Subcutaneous abdominal adipose tissue (tissue), 5 donors: ENCODE results near the gene RDX.
A peak's percentile ranks its signal among the peaks of the same experiment; 100 is the strongest.
"Not testable (repeated sequence)": the region's sequence is repeated elsewhere in the genome, so short reads cannot be mapped to it uniquely, and the experiment has no call there.

Source experiments
- H3K27ac ChIP-seq: one replicate; pipeline ENCODE4 v1.7.0; 2013; ENCODE audit warnings: low read depth, mild to moderate bottlenecking, inconsistent platforms, low read length, moderate library complexity
- H3K27me3 ChIP-seq, 5 donors: one replicate each; pipeline ENCODE4 v1.7.0; 2013; ENCODE audit warnings: low read length in 5 of 5, inconsistent platforms in 1 of 5; ENCODE audit not compliant: control insufficient read depth in 5 of 5, insufficient read depth in 4 of 5
- H3K36me3 ChIP-seq, 5 donors: one replicate each; pipeline ENCODE4 v1.7.0; 2013; ENCODE audit warnings: low read length in 5 of 5; ENCODE audit not compliant: control insufficient read depth in 5 of 5, insufficient read depth in 5 of 5
- H3K4me1 ChIP-seq, 5 donors: one replicate each; pipeline ENCODE4 v1.7.0; 2013; ENCODE audit warnings: low read length in 5 of 5, mild to moderate bottlenecking in 3 of 5, moderate library complexity in 1 of 5; ENCODE audit not compliant: control insufficient read depth in 5 of 5, insufficient read depth in 5 of 5
- H3K4me3 ChIP-seq, 5 donors: one replicate each; pipeline ENCODE4 v1.7.0; 2013; ENCODE audit warnings: low read length in 5 of 5, low read depth in 1 of 5
- H3K9ac ChIP-seq, 5 donors: one replicate each; pipeline ENCODE4 v1.7.0; 2013; ENCODE audit warnings: low read length in 5 of 5, mild to moderate bottlenecking in 4 of 5, moderate library complexity in 3 of 5
- H3K9me3 ChIP-seq, 5 donors: one replicate each; pipeline ENCODE4 v1.7.0; 2013; ENCODE audit warnings: low read length in 5 of 5; ENCODE audit not compliant: control insufficient read depth in 5 of 5
- donor health status: healthy.
- donor health status: healthy.
- donor health status: healthy.
- donor health status: healthy.
- donor health status: healthy.

RDX gene

DNA sequence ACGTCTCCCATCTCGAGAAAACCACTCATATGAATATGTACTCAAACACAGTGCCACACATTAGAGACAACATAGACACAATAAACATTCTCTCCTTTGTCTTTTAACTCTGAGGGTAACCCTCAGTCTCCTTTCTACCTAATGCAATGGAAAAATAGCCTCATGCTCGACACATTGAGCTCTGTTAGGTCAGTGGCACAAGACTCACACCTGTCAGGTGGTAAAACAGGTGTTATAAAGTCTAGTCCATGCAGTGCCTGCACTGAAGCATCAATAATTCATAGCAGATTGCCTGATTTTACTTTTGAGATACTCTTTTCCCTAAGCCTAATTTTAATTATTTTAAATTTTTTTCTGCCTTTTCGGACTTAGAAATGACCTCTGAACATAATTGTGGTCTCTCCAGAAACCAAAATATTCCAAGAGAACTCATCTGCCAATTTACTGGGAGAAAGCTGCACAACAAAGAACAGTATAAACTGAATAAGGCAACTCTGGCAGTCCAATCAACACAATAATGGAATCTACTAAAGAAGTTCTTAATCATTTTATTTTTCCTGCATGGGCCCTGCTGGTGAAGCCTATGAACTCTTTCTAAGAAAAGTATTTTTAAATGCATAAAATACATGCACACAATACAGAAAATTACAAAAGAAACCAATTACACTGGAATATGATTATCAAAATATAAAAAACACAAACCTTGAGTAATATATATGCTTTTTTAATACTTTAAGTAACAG, 9.9 kb downstream of the RDX start:
- no peak overlapping the region for H3K4me3 ChIP-seq
- peaks cover 0 to 3% (median 0%) of the 10 kb centered on the region in 5 donors for H3K36me3 ChIP-seq
- peak overlapping the region in 1 of 5 donors; percentile 18 for H3K9ac ChIP-seq
- no peaks in the 10 kb centered on the region for H3K27me3 ChIP-seq
- peaks cover 4 to 23% (median 18%) of the 10 kb centered on the region in 5 donors for H3K4me1 ChIP-seq
- no peak overlapping the region for H3K27ac ChIP-seq
- no peaks in the 10 kb centered on the region for H3K9me3 ChIP-seq

DNA sequence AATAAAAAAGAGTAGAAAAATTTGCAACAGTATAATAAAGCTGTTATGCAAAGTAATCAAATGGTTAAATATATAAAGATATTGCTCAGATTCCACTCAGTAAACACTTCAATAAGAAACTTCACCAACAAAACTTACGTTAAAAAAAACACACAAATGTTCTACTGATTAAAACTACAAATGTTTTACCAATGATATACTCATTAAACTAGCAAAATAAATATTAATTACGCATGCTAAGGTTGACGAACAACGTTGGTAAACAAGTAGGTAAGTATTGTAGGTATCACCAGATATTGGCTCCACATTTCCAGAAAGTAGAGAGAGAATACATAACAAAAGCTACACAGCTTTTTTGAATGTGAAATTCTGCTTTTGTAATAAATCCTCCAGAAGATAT, 12.6 kb downstream of the RDX start:
- peaks cover 0 to 5% (median 2%) of the 10 kb centered on the region in 5 donors for H3K36me3 ChIP-seq
- no peak overlapping the region for H3K27ac ChIP-seq
- no peak overlapping the region for H3K4me3 ChIP-seq
- H3K9me3 ChIP-seq: no peaks in the 10 kb centered on the region
- no peaks in the 10 kb centered on the region for H3K27me3 ChIP-seq
- peaks cover 4 to 23% (median 18%) of the 10 kb centered on the region in 5 donors for H3K4me1 ChIP-seq
- H3K9ac ChIP-seq: no peak overlapping the region

DNA sequence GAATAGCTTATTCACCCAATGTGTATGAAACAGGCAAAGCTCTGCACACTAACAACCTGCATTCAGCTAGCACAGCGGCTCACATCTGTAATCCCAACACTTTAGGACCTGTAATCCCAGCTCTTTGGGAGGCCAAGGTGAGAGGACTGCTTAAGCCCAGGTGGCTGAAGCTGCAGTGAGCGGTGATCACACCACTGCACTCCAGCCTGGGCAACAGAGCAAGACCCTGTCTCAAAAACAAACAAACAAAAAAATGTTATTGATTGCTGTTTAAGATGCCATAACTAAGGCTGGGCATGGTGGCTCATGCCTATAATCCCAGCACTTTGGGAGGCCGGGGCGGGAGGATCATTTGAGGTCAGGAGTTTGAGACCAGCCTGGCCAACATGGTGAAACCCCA, 15.8 kb downstream of the RDX start:
- H3K36me3 ChIP-seq: peaks cover 0 to 11% (median 6%) of the 10 kb centered on the region in 5 donors
- not testable (repeated sequence) for H3K27me3 ChIP-seq, H3K27ac ChIP-seq, H3K4me1 ChIP-seq, H3K9me3 ChIP-seq, H3K4me3 ChIP-seq, H3K9ac ChIP-seq

DNA sequence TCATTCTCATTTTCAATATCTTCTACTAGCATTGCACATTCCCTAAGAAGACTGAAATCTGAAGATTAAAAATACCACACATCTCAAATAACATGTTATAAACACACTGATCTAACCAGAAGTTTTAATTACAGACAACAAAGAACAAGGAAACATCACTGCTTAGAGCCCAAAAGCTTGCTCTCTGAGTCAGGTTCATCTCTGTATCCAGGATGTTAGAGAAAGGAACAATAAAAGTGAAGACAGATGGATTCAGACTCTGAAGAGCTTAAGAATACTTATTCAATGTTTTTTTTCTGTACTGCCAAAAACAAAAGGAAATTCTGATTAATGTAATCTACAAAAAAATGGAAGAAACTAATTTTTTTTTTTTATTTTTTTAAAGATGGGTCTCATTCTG, 16.5 kb downstream of the RDX start:
- Histone ChIP-seq H3K9me3 (no peaks in the 10 kb centered on the region), H3K36me3 (peaks cover 3 to 11% (median 6%) of the 10 kb centered on the region in 5 donors), H3K4me1 (peaks cover 0 to 4% (median 0%) of the 10 kb centered on the region in 5 donors), H3K9ac (no peak overlapping the region), H3K4me3 (no peak overlapping the region), H3K27ac (no peak overlapping the region), H3K27me3 (no peaks in the 10 kb centered on the region)

DNA sequence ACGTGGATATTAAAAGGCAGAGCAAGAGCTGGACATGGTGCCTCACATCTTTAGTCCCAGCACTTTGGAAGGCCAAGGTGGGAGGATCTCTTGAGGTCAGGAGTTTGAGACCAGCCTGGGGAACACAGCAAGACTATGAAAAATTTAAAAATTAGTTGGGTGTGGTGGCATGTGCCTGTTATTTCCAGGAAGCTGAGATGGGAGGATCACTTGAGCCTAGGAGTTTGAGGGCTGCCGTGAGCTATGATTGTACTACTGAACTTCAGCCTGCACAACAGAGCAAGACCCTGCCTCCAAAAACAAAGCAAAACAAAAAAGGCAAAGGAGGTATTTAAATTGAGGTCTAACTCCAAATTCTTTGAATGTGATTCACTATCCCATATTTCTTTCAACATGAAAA, 23.5 kb downstream of the RDX start:
- Histone ChIP-seq H3K4me3 (no peak overlapping the region), H3K27ac (no peak overlapping the region), H3K27me3 (no peaks in the 10 kb centered on the region), H3K9ac (no peak overlapping the region), H3K4me1 (no peaks in the 10 kb centered on the region), H3K36me3 (peaks cover 12 to 29% (median 25%) of the 10 kb centered on the region in 5 donors), H3K9me3 (no peaks in the 10 kb centered on the region)

DNA sequence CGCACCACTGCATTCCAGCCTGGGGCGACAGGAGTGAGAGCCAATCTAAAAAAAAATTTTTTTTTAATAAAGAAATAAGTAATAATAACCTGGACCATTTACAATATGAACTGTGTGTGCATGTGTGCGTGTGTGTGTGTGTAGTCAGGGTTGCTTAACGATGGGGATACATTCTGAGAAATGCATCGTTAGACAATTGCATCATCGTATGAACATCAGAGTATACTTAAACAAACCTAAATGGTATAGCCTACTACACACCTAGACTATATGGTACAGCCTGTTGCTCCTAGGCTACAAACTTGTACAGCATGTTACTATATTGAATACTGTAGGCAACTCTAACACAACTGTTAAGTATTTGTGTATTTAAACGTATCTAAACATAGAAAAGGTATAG, 26.4 kb downstream of the RDX start:
- H3K9me3 ChIP-seq: no peaks in the 10 kb centered on the region
- no peak overlapping the region for H3K4me3 ChIP-seq
- no peaks in the 10 kb centered on the region for H3K27me3 ChIP-seq
- H3K9ac ChIP-seq: no peak overlapping the region
- no peaks in the 10 kb centered on the region for H3K4me1 ChIP-seq
- H3K36me3 ChIP-seq: peaks cover 12 to 28% (median 21%) of the 10 kb centered on the region in 5 donors
- no peak overlapping the region for H3K27ac ChIP-seq

DNA sequence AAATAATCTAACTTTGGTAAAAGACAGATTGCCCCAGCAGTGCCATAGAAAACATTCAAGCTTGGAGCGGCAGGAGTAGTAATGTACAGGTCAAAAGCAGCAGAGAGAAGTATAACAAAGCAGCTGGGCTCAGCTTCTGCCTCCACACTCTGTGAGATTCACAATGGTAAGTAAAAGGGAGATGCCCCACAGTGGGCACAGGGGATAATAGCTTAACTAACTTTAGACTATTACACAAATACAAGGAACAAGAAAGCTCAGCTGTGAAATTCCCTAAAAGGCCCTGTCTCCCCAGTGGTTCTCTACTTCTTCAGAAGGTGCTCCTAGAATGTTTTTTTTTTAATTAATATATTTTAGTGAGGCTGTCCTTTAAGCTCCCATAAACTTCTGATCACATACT, 28.0 kb downstream of the RDX start:
- H3K4me1 ChIP-seq: no peaks in the 10 kb centered on the region
- H3K36me3 ChIP-seq: peaks cover 15 to 32% (median 22%) of the 10 kb centered on the region in 5 donors

DNA sequence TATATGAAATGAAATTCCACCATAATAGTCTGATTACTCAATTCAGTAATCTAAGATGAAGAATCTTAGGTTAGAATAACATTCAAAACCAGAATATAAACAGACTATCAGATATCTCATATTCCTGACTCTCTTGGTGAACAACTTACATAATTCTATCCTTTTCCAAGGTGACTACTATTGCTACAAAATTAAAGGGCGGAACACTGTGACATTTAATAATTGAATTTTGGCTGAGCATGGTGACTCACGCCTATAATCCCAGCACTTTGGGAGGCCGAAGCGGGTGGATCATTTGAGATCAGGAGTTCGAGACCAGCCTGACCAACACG, 34.4 kb downstream of the RDX start:
- no peaks in the 10 kb centered on the region for H3K9me3 ChIP-seq
- no peaks in the 10 kb centered on the region for H3K27me3 ChIP-seq
- H3K36me3 ChIP-seq: peaks cover 21 to 34% (median 24%) of the 10 kb centered on the region in 5 donors
- H3K27ac ChIP-seq: no peak overlapping the region
- no peak overlapping the region for H3K9ac ChIP-seq
- no peaks in the 10 kb centered on the region for H3K4me1 ChIP-seq
- no peak overlapping the region for H3K4me3 ChIP-seq

More for the DNA sequence above, 28.0 kb downstream of the RDX start:
- Histone ChIP-seq H3K9ac (no peak overlapping the region), H3K4me3 (no peak overlapping the region), H3K27me3 (no peaks in the 10 kb centered on the region), H3K9me3 (no peaks in the 10 kb centered on the region), H3K27ac (no peak overlapping the region)

DNA sequence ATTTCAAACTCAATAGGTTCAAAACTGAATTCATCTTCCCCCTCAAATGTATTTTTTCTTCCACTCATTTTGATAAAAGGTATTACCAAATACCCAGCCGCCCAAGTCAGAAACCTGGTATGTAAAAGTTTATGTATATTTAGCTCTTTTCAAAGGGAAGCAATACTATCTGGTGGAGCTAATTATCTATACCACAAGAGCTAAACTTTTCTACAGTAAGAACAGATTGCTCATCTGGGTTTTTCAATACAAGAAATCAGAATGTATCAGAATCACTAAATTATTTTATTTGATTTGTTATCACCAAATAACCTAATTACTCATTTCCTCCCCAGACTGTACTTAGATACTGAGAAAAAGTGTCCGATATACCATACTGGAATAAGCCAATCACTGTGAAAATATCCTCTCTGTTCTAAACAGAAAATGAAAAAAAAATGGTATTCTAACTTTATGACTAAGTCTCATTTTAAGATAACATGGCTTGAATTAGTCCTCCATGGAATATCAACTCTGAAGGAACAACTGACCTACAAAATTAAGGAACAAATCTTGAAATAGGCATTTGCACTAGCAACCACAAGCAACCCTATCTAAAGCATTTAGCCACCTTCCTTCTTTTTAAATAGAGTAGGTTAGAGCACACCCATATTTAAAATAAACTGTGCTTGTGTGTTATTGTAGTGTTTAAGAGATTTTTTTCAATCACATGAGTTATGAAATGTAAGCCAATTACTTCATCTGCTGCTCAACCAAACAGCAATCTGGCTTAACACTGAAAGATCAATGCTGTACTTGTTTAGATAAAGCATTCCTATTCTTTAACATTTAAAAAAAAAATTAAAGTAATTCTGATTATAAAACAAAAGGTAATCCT, 35.0 kb downstream of the RDX start:
- H3K27me3 ChIP-seq: no peaks in the 10 kb centered on the region
- H3K36me3 ChIP-seq: peaks cover 20 to 34% (median 24%) of the 10 kb centered on the region in 5 donors
- H3K4me1 ChIP-seq: no peaks in the 10 kb centered on the region
- H3K27ac ChIP-seq: no peak overlapping the region
- H3K9me3 ChIP-seq: no peaks in the 10 kb centered on the region
- H3K4me3 ChIP-seq: no peak overlapping the region
- no peak overlapping the region for H3K9ac ChIP-seq

DNA sequence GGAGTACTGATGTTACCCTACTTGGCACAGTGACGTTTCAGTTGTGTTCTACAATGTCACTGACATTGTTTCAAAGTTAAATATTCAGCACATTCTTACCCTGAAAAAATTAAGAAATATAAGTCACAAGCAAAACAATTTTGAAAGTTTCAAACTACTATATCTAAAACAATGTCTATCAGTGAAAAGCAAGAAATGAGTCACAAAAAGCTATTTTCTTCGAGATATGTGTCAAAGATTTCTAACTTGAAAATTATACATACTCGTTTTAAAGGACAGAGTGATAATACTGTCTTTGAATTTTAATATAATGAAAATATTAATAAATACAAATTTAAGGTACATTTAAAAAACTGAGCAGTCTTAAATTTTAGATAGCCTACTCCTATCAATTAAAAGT, 42.9 kb downstream of the RDX start:
- H3K4me1 ChIP-seq: peaks cover 0 to 5% (median 0%) of the 10 kb centered on the region in 5 donors
- H3K9me3 ChIP-seq: no peaks in the 10 kb centered on the region
- no peak overlapping the region for H3K27ac ChIP-seq
- no peaks in the 10 kb centered on the region for H3K27me3 ChIP-seq
- H3K36me3 ChIP-seq: peaks cover 23 to 35% (median 27%) of the 10 kb centered on the region in 5 donors
- no peak overlapping the region for H3K4me3 ChIP-seq
- no peak overlapping the region for H3K9ac ChIP-seq
